Lower leg skin (tissue), 3 donors: ENCODE results near the gene ENDOD1.

ENCODE experiments used
- CTCF ChIP-seq, 3 donors: fragments of 450-650 bp; IDR thresholded peaks; one replicate each; pipeline ENCODE4 v1.5.1; 2016; ENCODE audit warnings: antibody characterized with exemption in 3 of 3, mild to moderate bottlenecking in 3 of 3, moderate library complexity in 2 of 3
- POLR2A ChIP-seq, 2 donors: fragments of 450-650 bp; IDR thresholded peaks; one replicate each; pipeline ENCODE4 v1.6.1; 2016 to 2017; ENCODE audit warnings: antibody characterized with exemption in 2 of 2, mild to moderate bottlenecking in 1 of 2, moderate library complexity in 1 of 2

DNA sequence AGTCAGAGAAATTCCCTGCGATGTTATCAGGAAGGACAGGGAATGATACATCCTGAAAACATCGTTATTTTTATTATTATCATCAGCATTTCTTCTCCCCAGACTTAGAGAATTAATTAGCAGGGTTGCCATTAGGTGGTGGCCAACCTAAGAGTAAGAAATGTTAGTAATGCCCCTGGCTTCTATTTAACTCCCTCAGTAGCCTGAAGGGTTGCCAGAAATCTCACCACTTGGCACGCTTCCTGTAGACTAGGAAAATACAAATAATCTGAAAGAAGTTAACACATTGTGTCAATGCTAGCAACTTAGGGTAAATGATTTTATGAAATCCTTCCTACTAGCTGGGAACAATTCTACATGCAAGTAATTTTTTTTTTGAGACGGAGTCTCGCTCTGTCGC is 45.5 kb downstream of the ENDOD1 start:
- no peak for TF ChIP-seq POLR2A (IDR thresholded peaks at IDR 0.05)
- no peak for TF ChIP-seq CTCF (IDR thresholded peaks at IDR 0.05)
